Psoas muscle (tissue), 8 donors: Measurements from ENCODE around the gene CLEC16A. TPM values are rescaled to one million over a fixed set of nuclear protein-coding genes. Genes with fewer than 3 reads are reported as not detected.

Experiments used
- ATAC-seq, 4 donors: fragments of 200-7000 bp; cut with Tn5 transposase; one replicate each; pipeline ENCODE4 v1.9.1; 2020; ENCODE audit warnings: moderate library complexity in 3 of 4, mild to moderate bottlenecking in 2 of 4
- DNase-seq, 2 donors: peaks; one replicate each; pipeline ENCODE4 v3.0.0-alpha.2; 2020
- H3K27ac ChIP-seq: fragments of 200-600 bp; one replicate; pipeline ENCODE4 v1.8.0; 2022
- H3K27me3 ChIP-seq, 3 donors: fragments of 200-600 bp in 1 of 3; one replicate each; pipeline versions ENCODE4 v1.6.1 to v1.8.0; 2013 to 2022; ENCODE audit warnings: low read length in 2 of 3, mild to moderate bottlenecking in 2 of 3, moderate library complexity in 1 of 3; ENCODE audit not compliant: insufficient read depth in 3 of 3
- H3K36me3 ChIP-seq, 2 donors: fragments of 200-600 bp in 1 of 2; one replicate each; pipeline versions ENCODE4 v1.6.1 to v1.8.0; 2013 to 2022; ENCODE audit warnings: low read depth in 1 of 2, mild to moderate bottlenecking in 1 of 2, moderate library complexity in 1 of 2; ENCODE audit not compliant: insufficient read depth in 1 of 2
- H3K4me1 ChIP-seq: fragments of 200-600 bp; one replicate; pipeline ENCODE4 v1.8.0; 2022
- H3K4me3 ChIP-seq: fragments of 200-600 bp; one replicate; pipeline ENCODE4 v1.8.0; 2022; ENCODE audit warnings: mild to moderate bottlenecking
- H3K9me3 ChIP-seq: fragments of 200-600 bp; one replicate; pipeline ENCODE4 v1.8.0; 2022
- WGBS, 3 donors: extraction: QIAGEN DNeasy Blood & Tissue Kit; methylation state at CpG; one replicate each; pipeline versions ENCODE4 v1.1.6 to v1.1.7; 2013; 5-methylcytosine and 5-hydroxymethylcytosine counted together
- intact Hi-C, 2 donors: fragments of 100-400 bp; cut with DNase I; formaldehyde crosslinking; loops; one replicate each; pipeline versions ENCODE4 v1.11.0 to v1.14.2; 2022
- polyA plus RNA-seq, 3 donors: library from polyadenylated mRNA; stranded (reverse); fragments of 200-250 nt; gene quantifications; one replicate each; pipeline ENCODE4 v1.2.3, GENCODE V29; 2013
- total RNA-seq, 4 donors: library from RNA; stranded (reverse); fragmentation: NEBNext Ultra II Directional in 2 of 4; extraction: Animal tissue kit (Norgen Biotek cat#: 25700) in 2 of 4; gene quantifications; one replicate each; pipeline versions ENCODE4 v1.2.1 to v1.2.4, GENCODE V29; 2021 to 2023
- TF ChIP-seq, protein P1 (sequence below): fragments of 200-600 bp; IDR thresholded peaks from one replicate; pipeline ENCODE4 v1.8.0; 2022; ENCODE audit warnings: antibody characterized with exemption
- donor health status: healthy with polysubstance abuse.
- donor health status: DM: no; HTN: no; CAD: no; lungs with moderate emphysema.
- donor health status: Bipolar disorder and iron deficiency.
- donor health status: healthy.
- donor health status: DM: yes; HTN: yes; CAD: no.
- donor health status: DM: no; HTN: no; CAD: no.
- donor health status: DM: no; HTN: no; CAD: no.
- donor health status: DM: yes; HTN: yes; CAD: no.

The CLEC16A gene
- total and polyA plus RNA-seq, 7 donors, result 13.1 to 28.1 (median 21.4) TPM

DNA sequence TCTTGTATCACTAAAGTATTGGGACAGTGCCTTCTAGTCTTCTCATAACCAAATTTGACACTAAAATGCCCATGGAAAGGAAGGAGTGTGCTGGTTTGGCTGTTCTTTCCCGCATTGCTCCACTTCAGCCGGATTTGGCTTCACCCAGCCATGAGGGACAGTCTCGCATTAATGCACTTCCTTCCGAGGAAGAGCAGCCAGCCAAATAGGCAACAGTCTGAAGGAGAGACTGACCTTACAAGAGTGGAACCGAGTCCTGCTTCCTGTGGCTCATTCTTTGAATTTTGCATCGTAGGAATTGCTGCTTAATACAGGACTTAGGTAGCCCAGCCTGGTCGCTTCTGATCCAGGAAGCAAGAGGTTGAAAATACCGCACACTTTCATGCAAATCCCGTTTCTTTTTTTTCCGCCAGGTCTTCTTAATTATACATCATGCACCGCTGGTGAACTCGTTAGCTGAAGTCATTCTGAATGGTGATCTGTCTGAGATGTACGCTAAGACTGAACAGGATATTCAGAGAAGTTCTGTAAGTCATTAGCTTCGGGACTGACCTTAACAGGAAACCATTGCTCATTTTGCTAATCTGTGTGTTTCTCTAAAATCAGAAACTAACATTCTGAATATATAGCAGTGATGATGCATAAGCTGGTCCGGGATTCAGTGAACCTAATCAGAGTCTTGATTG, 38.2 kb downstream of the CLEC16A start:
- intact Hi-C loops, result no loop called here
- no peaks in the 10 kb centered on the region for H3K27me3 ChIP-seq
- peaks cover 0 to 39% of the 10 kb centered on the region in 2 donors for H3K36me3 ChIP-seq
- DNase-seq (peak; percentile 56 to 71), ATAC-seq (peak in 2 of 4 donors; percentile 35 to 50)
- H3K4me1 ChIP-seq, result no peaks in the 10 kb centered on the region
- TF ChIP-seq, protein P1, sequence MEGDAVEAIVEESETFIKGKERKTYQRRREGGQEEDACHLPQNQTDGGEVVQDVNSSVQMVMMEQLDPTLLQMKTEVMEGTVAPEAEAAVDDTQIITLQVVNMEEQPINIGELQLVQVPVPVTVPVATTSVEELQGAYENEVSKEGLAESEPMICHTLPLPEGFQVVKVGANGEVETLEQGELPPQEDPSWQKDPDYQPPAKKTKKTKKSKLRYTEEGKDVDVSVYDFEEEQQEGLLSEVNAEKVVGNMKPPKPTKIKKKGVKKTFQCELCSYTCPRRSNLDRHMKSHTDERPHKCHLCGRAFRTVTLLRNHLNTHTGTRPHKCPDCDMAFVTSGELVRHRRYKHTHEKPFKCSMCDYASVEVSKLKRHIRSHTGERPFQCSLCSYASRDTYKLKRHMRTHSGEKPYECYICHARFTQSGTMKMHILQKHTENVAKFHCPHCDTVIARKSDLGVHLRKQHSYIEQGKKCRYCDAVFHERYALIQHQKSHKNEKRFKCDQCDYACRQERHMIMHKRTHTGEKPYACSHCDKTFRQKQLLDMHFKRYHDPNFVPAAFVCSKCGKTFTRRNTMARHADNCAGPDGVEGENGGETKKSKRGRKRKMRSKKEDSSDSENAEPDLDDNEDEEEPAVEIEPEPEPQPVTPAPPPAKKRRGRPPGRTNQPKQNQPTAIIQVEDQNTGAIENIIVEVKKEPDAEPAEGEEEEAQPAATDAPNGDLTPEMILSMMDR, result no peak
- no peak overlapping the region for H3K27ac ChIP-seq
- no peak overlapping the region for H3K4me3 ChIP-seq
- no peaks in the 10 kb centered on the region for H3K9me3 ChIP-seq
- 67 to 70% (median 68%) methylated on average over 15 of the region's 15 CpGs for WGBS, 3 donors

DNA sequence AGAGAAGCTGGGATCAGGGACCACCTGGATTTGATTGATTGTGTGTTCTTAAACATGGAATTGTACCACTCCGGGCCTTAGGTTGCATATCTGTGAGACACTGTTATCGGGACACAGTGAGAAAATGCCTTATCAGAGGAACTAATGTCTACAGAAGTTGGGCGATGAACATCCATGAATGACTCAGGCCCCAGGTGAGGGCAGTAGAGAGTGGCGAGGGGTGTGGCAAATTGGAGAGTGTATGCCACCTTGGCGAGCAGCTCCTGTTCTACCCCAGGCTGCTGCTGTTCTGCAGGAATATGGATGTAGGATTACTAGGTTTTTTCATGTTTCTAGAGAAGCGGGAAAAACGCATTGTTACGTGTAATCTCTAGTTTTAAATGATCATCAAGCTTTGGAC, 38.8 kb downstream of the CLEC16A start:
- H3K27me3 ChIP-seq, result no peaks in the 10 kb centered on the region
- WGBS, 3 donors, result 89 to 96% (median 93%) methylated on average over 8 of the region's 8 CpGs
- TF ChIP-seq, protein P1, result no peak
- H3K27ac ChIP-seq, result no peak overlapping the region
- DNase-seq (no peak), ATAC-seq (no peak)
- no peak overlapping the region for H3K4me3 ChIP-seq
- H3K9me3 ChIP-seq, result no peaks in the 10 kb centered on the region
- H3K36me3 ChIP-seq, result peaks cover 0 to 36% of the 10 kb centered on the region in 2 donors
- intact Hi-C loops, result no loop called here
- no peaks in the 10 kb centered on the region for H3K4me1 ChIP-seq

DNA sequence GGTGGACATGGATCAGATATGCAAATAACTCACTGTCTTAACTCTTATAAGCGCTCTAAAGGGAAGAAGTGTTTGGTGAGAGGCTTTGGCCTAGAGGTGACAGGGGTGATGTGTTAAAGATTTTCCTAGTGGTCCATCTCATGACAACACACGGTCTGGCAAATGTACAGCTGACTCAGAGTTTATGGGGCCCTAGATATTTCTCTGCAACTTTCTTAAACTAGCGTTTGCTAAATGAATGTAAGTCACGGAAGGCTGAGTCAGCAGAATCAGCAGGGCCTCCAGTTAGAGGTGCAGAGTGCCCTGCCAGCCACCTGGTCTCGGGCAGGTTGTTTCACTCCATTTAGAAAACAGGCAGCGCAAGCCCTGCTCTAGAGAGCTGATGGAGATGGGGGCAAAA, 40.1 kb downstream of the CLEC16A start:
- ATAC-seq (no peak), DNase-seq (no peak)
- Histone ChIP-seq H3K4me1 (no peaks in the 10 kb centered on the region), H3K4me3 (no peak overlapping the region), H3K27me3 (no peaks in the 10 kb centered on the region), H3K36me3 (peaks cover 0 to 32% of the 10 kb centered on the region in 2 donors), H3K27ac (no peak overlapping the region), H3K9me3 (no peaks in the 10 kb centered on the region)
- intact Hi-C loops, result no loop called here
- WGBS, 3 donors, result 81 to 91% (median 82%) methylated on average over 6 of the region's 6 CpGs
- TF ChIP-seq, protein P1, result no peak

DNA sequence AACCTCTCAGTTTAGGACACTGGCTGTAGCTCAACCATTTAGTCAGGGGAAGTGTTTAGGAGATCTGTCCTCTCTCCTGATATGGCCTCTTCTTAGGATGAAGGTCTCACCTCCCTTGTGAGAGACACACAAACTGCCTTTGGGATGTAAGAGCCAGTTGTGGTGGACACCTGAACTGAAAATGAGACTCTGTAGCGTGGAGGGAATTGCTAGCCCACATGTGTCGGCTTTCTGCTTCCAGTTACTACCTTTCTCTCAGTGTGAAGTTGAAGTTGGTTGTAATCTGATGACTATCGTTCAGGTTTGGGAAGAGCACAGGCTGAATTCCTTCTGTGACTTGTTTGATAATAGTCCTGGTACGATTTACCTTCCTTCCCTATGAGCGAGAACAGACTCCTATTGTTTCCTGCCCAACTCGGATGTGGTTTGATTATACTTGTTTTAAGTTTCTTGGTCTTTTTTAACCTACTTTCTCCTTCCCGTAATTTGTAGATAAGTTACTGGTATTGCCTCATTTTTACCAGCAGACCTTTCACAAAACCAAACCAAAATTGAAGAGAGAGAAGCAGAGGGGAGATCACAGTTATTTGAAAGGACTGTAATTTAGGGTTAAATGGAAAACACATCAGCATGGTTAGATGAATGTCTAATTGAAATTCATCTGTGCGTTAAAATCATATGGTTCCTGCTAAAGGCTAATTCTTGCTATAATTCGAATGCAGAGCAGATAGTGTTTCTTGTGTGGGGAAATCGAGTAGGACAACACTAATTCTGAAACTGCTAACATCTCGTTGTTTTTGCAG, 43.2 kb downstream of the CLEC16A start:
- 89 to 93% (median 90%) methylated on average over 11 of the region's 11 CpGs for WGBS, 3 donors
- Histone ChIP-seq H3K4me3 (no peak overlapping the region), H3K36me3 (peaks cover 0 to 29% of the 10 kb centered on the region in 2 donors)

More for the DNA sequence above, 43.2 kb downstream of the CLEC16A start:
- ATAC-seq, result no peak
- Histone ChIP-seq H3K4me1 (no peaks in the 10 kb centered on the region), H3K27ac (no peak overlapping the region), H3K27me3 (no peaks in the 10 kb centered on the region), H3K9me3 (no peaks in the 10 kb centered on the region)
- TF ChIP-seq, protein P1, result no peak
- no peak for DNase-seq
- intact Hi-C loops, result no loop called here
